K562 (cell line): Measurements from ENCODE around the gene RABGAP1L. TPM values are rescaled to one million over a fixed set of nuclear protein-coding genes. Genes with fewer than 3 reads are reported as not detected.

ENCODE experiments used
- ATAC-seq: fragments of 200-7000 bp; cut with Tn5 transposase; 3 replicates; pipeline ENCODE4 v1.9.1; 2020; ENCODE audit warnings: moderate library complexity
- BruUV-seq: library from RNA; stranded (reverse); fragments of 400-500 nt; replicated peaks from 2 replicates; lab custom pipeline; 2021; lab: Mats Ljungman, UMichigan
- CTCF ChIA-PET: fragments of 300-600 bp; formaldehyde crosslinking; extraction: SDS; loops from one replicate; lab custom pipeline; 2021; ENCODE audit warnings: low intra/inter-chr PET ratio; lab: Yijun Ruan, JAX
- POLR2A ChIA-PET: fragments of 300-600, 350-650 bp; sonication (Branson Sonifier 250); formaldehyde crosslinking; extraction: SDS; loops from one replicate; lab custom pipeline; 2021; ENCODE audit warnings: antibody characterized with exemption, inconsistent platforms; lab: Yijun Ruan, JAX
- DNase-seq, 4 experiments: peaks; one replicate each; pipeline versions ENCODE4 v3.0.0 to v3.0.0-alpha.2; 2011 to 2018; ENCODE audit warnings: low spot score in 3 of 4, mixed read lengths in 3 of 4; ENCODE audit errors: extremely low read depth in 1 of 4
- FAIRE-seq: peaks from 2 replicates; lab custom pipeline; 2011; peaks lifted over from hg19 to GRCh38; lab: Jason Lieb, UNC
- H2AFZ ChIP-seq: 2 replicates; pipeline ENCODE4 v1.6.0; 2011; ENCODE audit warnings: low read depth, low read length, control low read depth, inconsistent platforms
- H3K27ac ChIP-seq: fragments of 200-600 bp; 3 replicates; pipeline ENCODE4 v1.8.0; 2011; ENCODE audit warnings: low read depth, mild to moderate bottlenecking, control low read depth, inconsistent platforms, low read length, moderate library complexity, mixed read lengths; ENCODE audit errors: extremely low read depth
- H3K27me3 ChIP-seq, 2 experiments: fragments of 300-600 bp in 1 of 2; 2 replicates in 1 of 2; 3 replicates in 1 of 2; pipeline versions ENCODE4 v1.6.0 to v1.8.0; 2011; ENCODE audit warnings: inconsistent platforms in 2 of 2, low read length in 2 of 2, mild to moderate bottlenecking in 1 of 2, mixed read lengths in 1 of 2, moderate library complexity in 1 of 2; ENCODE audit not compliant: control insufficient read depth in 2 of 2, insufficient read depth in 2 of 2
- H3K36me3 ChIP-seq: fragments of 300-600 bp; 3 replicates; pipeline ENCODE4 v1.8.0; 2011; ENCODE audit warnings: mild to moderate bottlenecking, low read length, inconsistent platforms; ENCODE audit not compliant: control insufficient read depth, insufficient read depth
- H3K4me1 ChIP-seq, 2 experiments: fragments of 200-600 bp in 1 of 2; replicated peaks in 1 of 2; 2 replicates in 1 of 2; 3 replicates in 1 of 2; pipeline versions ENCODE4 v1.5.1 to v1.8.0; 2011; ENCODE audit warnings: inconsistent platforms in 2 of 2, low read length in 2 of 2, mild to moderate bottlenecking in 1 of 2, mixed read lengths in 1 of 2, moderate library complexity in 1 of 2; ENCODE audit not compliant: control insufficient read depth in 2 of 2, insufficient read depth in 2 of 2
- H3K4me2 ChIP-seq: 2 replicates; pipeline ENCODE4 v1.6.1; 2011; ENCODE audit warnings: low read length, control low read depth, inconsistent platforms, mixed read lengths; ENCODE audit not compliant: insufficient read depth
- H3K4me3 ChIP-seq: fragments of 200-600 bp; sonication (generic), shearing (Covaris generic); 2 replicates; pipeline ENCODE4 v1.5.1; 2016; ENCODE audit warnings: control low read depth, inconsistent platforms
- H3K79me2 ChIP-seq: fragments of 200-600 bp; 3 replicates; pipeline ENCODE4 v1.8.0; 2011; ENCODE audit warnings: low read length, inconsistent platforms; ENCODE audit not compliant: control insufficient read depth, insufficient read depth
- H3K9ac ChIP-seq, 2 experiments: 2 replicates each; pipeline versions ENCODE4 v1.6.0 to v1.6.1; 2011; ENCODE audit warnings: low read depth in 2 of 2, low read length in 2 of 2, control low read depth in 1 of 2, inconsistent platforms in 1 of 2, mild to moderate bottlenecking in 1 of 2, mixed read lengths in 1 of 2; ENCODE audit not compliant: insufficient read depth in 1 of 2
- H3K9me1 ChIP-seq: one replicate; pipeline ENCODE4 v1.6.0; 2011; ENCODE audit warnings: inconsistent platforms, mild to moderate bottlenecking, low read length, moderate library complexity; ENCODE audit not compliant: control insufficient read depth, insufficient read depth
- H3K9me3 ChIP-seq: replicated peaks from 2 replicates; pipeline ENCODE4 v1.5.1; 2011; ENCODE audit warnings: low read depth, low read length, inconsistent platforms; ENCODE audit not compliant: control insufficient read depth, insufficient read depth
- H4K20me1 ChIP-seq: replicated peaks from 2 replicates; pipeline ENCODE4 v1.6.1; 2011; ENCODE audit warnings: low read length, inconsistent platforms, mixed read lengths; ENCODE audit not compliant: control insufficient read depth, insufficient read depth
- ARID1B ChIP-seq: fragments of 450-650 bp; IDR thresholded peaks from 2 replicates; pipeline ENCODE4 v1.6.1; 2016; ENCODE audit warnings: antibody characterized with exemption, mild to moderate bottlenecking, inconsistent platforms
- HCFC1 ChIP-seq: IDR thresholded peaks from 2 replicates; pipeline ENCODE4 v1.6.1; 2012; ENCODE audit warnings: low read depth, low read length, improper control_type of control experiment
- JUN ChIP-seq, 2 experiments: sonication (generic) in 1 of 2; formaldehyde crosslinking in 1 of 2; IDR thresholded peaks; 2 replicates each; pipeline versions ENCODE4 v1.6.1 to v1.8.0; 2012 to 2022; ENCODE audit warnings: borderline replicate concordance in 2 of 2, mild to moderate bottlenecking in 2 of 2, improper control_type of control experiment in 1 of 2, low read depth in 1 of 2, low read length in 1 of 2, missing genetic modification reagents in 1 of 2
- MCM7 ChIP-seq, 2 experiments: fragments of 450-650 bp; IDR thresholded peaks; 2 replicates each; pipeline ENCODE4 v1.6.1; 2016 to 2018
- MECOM ChIP-seq: fragments of 250-450 bp; sonication (Bioruptor Pico); IDR thresholded peaks from 2 replicates; pipeline ENCODE4 v1.8.0; 2022; ENCODE audit warnings: inconsistent platforms
- NONO ChIP-seq, 2 experiments: fragments of 200-400 bp in 1 of 2; fragments of 450-650 bp in 1 of 2; formaldehyde crosslinking in 1 of 2; IDR thresholded peaks; 2 replicates each; pipeline ENCODE4 v1.6.1; 2017; ENCODE audit warnings: low read depth in 2 of 2, mild to moderate bottlenecking in 2 of 2, moderate library complexity in 2 of 2, low read length in 1 of 2
- PHB2 ChIP-seq: fragments of 450-650 bp; IDR thresholded peaks from 2 replicates; pipeline ENCODE4 v1.6.1; 2017; ENCODE audit warnings: low read depth
- PHF20 ChIP-seq: fragments of 450-650 bp; IDR thresholded peaks from 2 replicates; pipeline ENCODE4 v1.6.1; 2018; ENCODE audit not compliant: partially characterized antibody
- POLR2AphosphoS2 ChIP-seq: IDR thresholded peaks from 2 replicates; pipeline ENCODE4 v1.6.1; 2012; ENCODE audit warnings: low read length, improper control_type of control experiment
- PPARD ChIP-seq: fragments of 250-450 bp; sonication (Bioruptor Pico); IDR thresholded peaks from 2 replicates; pipeline ENCODE4 v1.8.0; 2022; ENCODE audit warnings: inconsistent platforms, mild to moderate bottlenecking, moderate library complexity
- SAP30 ChIP-seq: fragments of 200-600 bp; sonication (generic); IDR thresholded peaks from 2 replicates; pipeline ENCODE4 v1.6.1; 2012; ENCODE audit warnings: borderline replicate concordance, low read depth, mild to moderate bottlenecking, moderate library complexity, low read length, control low read depth, inconsistent platforms; ENCODE audit not compliant: insufficient read depth, poor library complexity, severe bottlenecking
- SIN3B ChIP-seq: fragments of 450-650 bp; IDR thresholded peaks from 2 replicates; pipeline ENCODE4 v1.6.1; 2017; ENCODE audit warnings: low read depth, mild to moderate bottlenecking, moderate library complexity
- SMARCA4 ChIP-seq: fragments of 450-650 bp; IDR thresholded peaks from 2 replicates; pipeline ENCODE4 v1.6.1; 2016
- SMARCC2 ChIP-seq: fragments of 450-650 bp; IDR thresholded peaks from 2 replicates; pipeline ENCODE4 v1.6.1; 2017; ENCODE audit warnings: antibody characterized with exemption, moderate library complexity, mild to moderate bottlenecking, low read depth
- SREBF1 ChIP-seq: fragments of 150-350 bp; IDR thresholded peaks from 2 replicates; pipeline ENCODE4 v1.6.1; 2014; ENCODE audit warnings: antibody characterized with exemption, low read depth, low read length, borderline replicate concordance
- TBP ChIP-seq: optimal IDR thresholded peaks from 2 replicates; pipeline ENCODE3; 2011; ENCODE audit warnings: low read depth, low read length, improper control_type of control experiment
- TCFL5 ChIP-seq: fragments of 250-450 bp; sonication (Bioruptor Pico); conservative IDR thresholded peaks from 2 replicates; pipeline ENCODE4 v1.6.1; 2021; ENCODE audit warnings: mild to moderate bottlenecking, moderate library complexity, matching md5 sums
- ZBTB7A ChIP-seq: IDR thresholded peaks from 2 replicates; pipeline ENCODE4 v1.6.1; 2011; ENCODE audit warnings: low read depth, mild to moderate bottlenecking, low read length, moderate library complexity, borderline replicate concordance; ENCODE audit not compliant: control insufficient read depth
- ZNF23 ChIP-seq: fragments of 250-450 bp; sonication (Bioruptor Pico); IDR thresholded peaks from 2 replicates; pipeline ENCODE4 v1.4.0; 2020; ENCODE audit warnings: mild to moderate bottlenecking
- ZNF3 ChIP-seq: fragments of 250-450 bp; sonication (Bioruptor Pico); IDR thresholded peaks from 2 replicates; pipeline ENCODE4 v1.5.0; 2021; ENCODE audit warnings: mild to moderate bottlenecking, moderate library complexity
- WGBS: fragments of 100-300 bp; shearing (Covaris generic); methylation state at CpG from one replicate; pipeline ENCODE4 v1.1.6; 2016; ENCODE audit warnings: low coverage, mixed read lengths; ENCODE audit not compliant: insufficient coverage; ENCODE audit errors: missing lambda C conversion rate; 5-methylcytosine and 5-hydroxymethylcytosine counted together
- in situ Hi-C: fragments of 300-500 bp; cut with MboI; formaldehyde crosslinking; loops from 4 replicates; pipeline ENCODE4 v1.15.0; 2018; ENCODE audit warnings: inconsistent platforms, mixed read lengths
- intact Hi-C: fragments of 100-400 bp; cut with micrococcal nuclease; formaldehyde crosslinking; loops from 2 replicates; pipeline ENCODE4 v1.14.2; 2022
- polyA plus RNA-seq, 8 experiments: library from polyadenylated mRNA; depleted of rRNA in 4 of 8; stranded (reverse) in 5 of 8; unstranded in 3 of 8; fragments of >200 nt; fragmentation: Nextera tagmentation in 2 of 8; fragmentation: Illumina TruSeq in 1 of 8; extraction: Ambion mirVana in 2 of 8; extraction: Trizol in 1 of 8; gene quantifications; 2 replicates each; pipeline versions ENCODE4 v1.2.1 to v1.2.3, GENCODE V29; 2011 to 2014; ENCODE audit warnings: inconsistent platforms in 1 of 8, missing spikeins in 1 of 8
- total RNA-seq, 7 experiments: library from RNA; depleted of rRNA in 6 of 7; stranded (reverse); fragments of >200 nt in 6 of 7; fragmentation: Illumina TruSeq in 2 of 7; extraction: Trizol in 2 of 7; gene quantifications; 2 replicates each; pipeline versions ENCODE4 v1.2.1 to v1.2.3, GENCODE V29; 2011 to 2021; ENCODE audit warnings: low replicate concordance in 1 of 7
- TF ChIP-seq, protein P1 (sequence below), 2 experiments: IDR thresholded peaks; 2 replicates each; pipeline ENCODE4 v1.6.1; 2012; ENCODE audit warnings: improper control_type of control experiment in 2 of 2, low read depth in 2 of 2, low read length in 2 of 2, borderline replicate concordance in 1 of 2

The RABGAP1L gene
- total and polyA plus RNA-seq, 9 of the 15 experiments (the other 6 are each of a cell fraction or from before 2014, with no cell fraction given): 16.5 to 44.9 (median 26.7) TPM

DNA sequence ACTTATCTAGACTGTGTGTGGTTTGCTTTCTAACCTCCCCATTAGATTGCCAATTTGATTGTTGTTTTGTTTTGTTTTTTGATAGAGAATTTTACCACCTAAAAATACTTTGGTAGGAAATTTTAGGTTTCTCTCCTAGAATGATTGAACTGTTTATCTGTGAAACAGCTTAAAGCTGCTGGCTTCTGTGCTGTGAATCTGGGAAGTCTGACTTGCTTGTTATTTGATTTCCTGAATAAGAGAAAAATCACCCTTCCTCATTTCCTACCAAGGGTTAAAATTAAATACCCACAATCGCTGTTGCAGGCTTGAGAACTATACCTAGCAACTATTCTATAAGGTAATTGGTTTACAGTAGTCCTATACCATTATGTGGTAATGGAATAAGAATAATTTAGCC, 641.6 kb downstream of the RABGAP1L start (continued):
- TF ChIP-seq TCFL5 (CRISPR knock-in tag) (no peak), ZNF3 (CRISPR knock-in tag) (no peak), ARID1B (no peak), ZBTB7A (no peak), SMARCA4 (no peak)

GRCh38 chr1:174809755-174810280, 650.5 kb downstream of the RABGAP1L start:
- no peak overlapping the region for H2AFZ ChIP-seq
- in situ Hi-C loops (no loop called here), intact Hi-C loops (no loop called here)
- no peaks in the 10 kb centered on the region for H4K20me1 ChIP-seq
- H3K79me2 ChIP-seq: no peaks in the 10 kb centered on the region
- no peak for ATAC-seq
- H3K9me1 ChIP-seq: no peaks in the 10 kb centered on the region
- H3K36me3 ChIP-seq: no peaks in the 10 kb centered on the region
- no TSS peak for BruUV-seq
- H3K4me2 ChIP-seq: no peak overlapping the region
- DNase-seq: no peak
- H3K4me1 ChIP-seq: no peaks in the 10 kb centered on the region
- no peak for FAIRE-seq
- no peaks in the 10 kb centered on the region for H3K27me3 ChIP-seq
- no peak overlapping the region for H3K4me3 ChIP-seq
- 3% methylated on average over 2 of the region's 2 CpGs for WGBS
- ChIA-PET POLR2A (interaction anchor here (0.6 to 1.2 kb wide), 3 partner anchors 9 to 10 kb away, joined by 3 to 4 read pairs (median 3); no protein-coding TSS in a partner anchor), CTCF (no interaction called here)
- no peaks in the 10 kb centered on the region for H3K9me3 ChIP-seq
- no peak overlapping the region for H3K27ac ChIP-seq
- no peak overlapping the region for H3K9ac ChIP-seq
- TF ChIP-seq SAP30: no peak
- no peak for TF ChIP-seq PPARD (CRISPR knock-in tag)
- TF ChIP-seq SREBF1: no peak
- TF ChIP-seq NONO (IDR thresholded peaks at IDR 0.05; ENCODE audit: low read depth in 2 of 2, low read length in 1 of 2): no peak
- no peak for TF ChIP-seq ZNF23 (CRISPR knock-in tag)
- no peak for TF ChIP-seq HCFC1
- no peak for TF ChIP-seq JUN (IDR thresholded peaks at IDR 0.05; ENCODE audit: borderline replicate concordance, low read depth, low read length)
- no peak for TF ChIP-seq JUN (CRISPR knock-in tag; IDR thresholded peaks at IDR 0.05; ENCODE audit: borderline replicate concordance)
- no peak for TF ChIP-seq MCM7 (IDR thresholded peaks at IDR 0.05)
- TF ChIP-seq MECOM (CRISPR knock-in tag): no peak
- TF ChIP-seq POLR2AphosphoS2: no peak
- TF ChIP-seq SIN3B: no peak
- TF ChIP-seq TBP: no peak
- no peak for TF ChIP-seq PHB2
- TF ChIP-seq, protein P1, sequence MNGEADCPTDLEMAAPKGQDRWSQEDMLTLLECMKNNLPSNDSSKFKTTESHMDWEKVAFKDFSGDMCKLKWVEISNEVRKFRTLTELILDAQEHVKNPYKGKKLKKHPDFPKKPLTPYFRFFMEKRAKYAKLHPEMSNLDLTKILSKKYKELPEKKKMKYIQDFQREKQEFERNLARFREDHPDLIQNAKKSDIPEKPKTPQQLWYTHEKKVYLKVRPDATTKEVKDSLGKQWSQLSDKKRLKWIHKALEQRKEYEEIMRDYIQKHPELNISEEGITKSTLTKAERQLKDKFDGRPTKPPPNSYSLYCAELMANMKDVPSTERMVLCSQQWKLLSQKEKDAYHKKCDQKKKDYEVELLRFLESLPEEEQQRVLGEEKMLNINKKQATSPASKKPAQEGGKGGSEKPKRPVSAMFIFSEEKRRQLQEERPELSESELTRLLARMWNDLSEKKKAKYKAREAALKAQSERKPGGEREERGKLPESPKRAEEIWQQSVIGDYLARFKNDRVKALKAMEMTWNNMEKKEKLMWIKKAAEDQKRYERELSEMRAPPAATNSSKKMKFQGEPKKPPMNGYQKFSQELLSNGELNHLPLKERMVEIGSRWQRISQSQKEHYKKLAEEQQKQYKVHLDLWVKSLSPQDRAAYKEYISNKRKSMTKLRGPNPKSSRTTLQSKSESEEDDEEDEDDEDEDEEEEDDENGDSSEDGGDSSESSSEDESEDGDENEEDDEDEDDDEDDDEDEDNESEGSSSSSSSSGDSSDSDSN (IDR thresholded peaks at IDR 0.05; ENCODE audit: borderline replicate concordance in 1 of 2, low read depth in 2 of 2, low read length in 2 of 2): no peak
- no peak for TF ChIP-seq SMARCC2
- no peak for TF ChIP-seq PHF20
